ENCODE data around the gene TOP2A.

The TOP2A gene

GRCh38 chr17:40452216-40452787, 34.6 kb upstream of the TOP2A start:
- no peak for DNase-seq (ENCODE audit: low spot score)
- TF ChIP-seq CTCF (IDR thresholded peaks at IDR 0.05; ENCODE audit: extremely low read depth, missing control alignments) = no peak

DNA sequence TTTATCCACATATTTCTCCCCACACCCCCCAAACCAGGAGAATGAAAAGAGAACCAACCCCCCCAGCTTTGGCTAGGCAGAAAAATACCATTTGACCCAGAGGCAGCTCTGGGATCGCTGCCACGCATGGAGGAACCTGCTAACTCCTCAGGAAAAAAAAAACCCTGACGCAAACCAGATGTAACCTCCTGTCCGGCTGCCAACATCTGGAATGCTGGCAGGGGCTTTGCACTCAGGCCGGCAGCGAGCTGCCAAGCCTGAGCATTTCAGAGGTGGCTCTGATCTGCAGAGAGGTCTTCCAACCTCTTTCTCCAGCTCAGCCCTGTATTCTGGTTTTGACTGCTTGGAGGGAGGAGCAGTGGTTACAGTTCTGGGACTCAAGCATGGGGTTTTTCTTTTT, 33.7 kb upstream of the TOP2A start:
- no peak for TF ChIP-seq CTCF (IDR thresholded peaks at IDR 0.05; ENCODE audit: extremely low read depth, missing control alignments)
- no peak for DNase-seq (ENCODE audit: low spot score)

- DNase-seq (ENCODE audit: low spot score) = peak; percentile 73
- peak; percentile 31 for TF ChIP-seq CTCF (IDR thresholded peaks at IDR 0.05; ENCODE audit: extremely low read depth, missing control alignments)
Observed at GRCh38 chr17:40450175-40450574, 32.5 kb upstream of the TOP2A start.

- no peak for DNase-seq (ENCODE audit: low spot score)
- TF ChIP-seq CTCF (IDR thresholded peaks at IDR 0.05; ENCODE audit: extremely low read depth, missing control alignments) = no peak
Observed at GRCh38 chr17:40448639-40449261, 31.1 kb upstream of the TOP2A start.

DNA sequence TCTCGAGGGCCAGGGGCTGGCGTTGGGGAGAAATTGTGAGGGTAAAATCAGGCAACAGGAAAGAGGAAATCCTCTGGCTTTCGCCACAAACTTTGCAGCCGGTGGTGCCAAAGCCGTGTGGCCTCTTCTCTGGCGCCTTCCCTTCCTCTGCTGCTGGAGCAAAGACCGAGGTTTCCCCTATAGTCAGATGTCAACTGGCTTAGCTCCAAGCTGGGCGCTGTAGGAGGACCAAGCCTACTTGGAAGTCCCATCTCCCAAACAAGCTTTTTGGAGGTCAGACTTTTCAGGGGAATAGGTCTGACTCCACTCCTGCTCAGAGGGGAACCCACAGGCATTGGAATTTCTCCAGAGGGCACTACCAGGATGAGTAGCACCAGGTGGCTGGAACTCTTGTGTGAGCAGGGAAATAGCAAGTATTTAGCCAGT, 30.5 kb upstream of the TOP2A start:
- no peak for DNase-seq (ENCODE audit: low spot score)
- TF ChIP-seq CTCF (IDR thresholded peaks at IDR 0.05; ENCODE audit: extremely low read depth, missing control alignments) = no peak

GRCh38 chr17:40447806-40448205, 30.1 kb upstream of the TOP2A start:
- no peak for TF ChIP-seq CTCF (IDR thresholded peaks at IDR 0.05; ENCODE audit: extremely low read depth, missing control alignments)

GRCh38 chr17:40447148-40447644, 29.5 kb upstream of the TOP2A start:
- no peak for DNase-seq (ENCODE audit: low spot score)
- TF ChIP-seq CTCF (IDR thresholded peaks at IDR 0.05; ENCODE audit: extremely low read depth, missing control alignments) = no peak

More at GRCh38 chr17:40447806-40448205, 30.1 kb upstream of the TOP2A start:
- DNase-seq (ENCODE audit: low spot score) = no peak
